ENCODE data around the gene TMEM259. TPM values are rescaled to one million over a fixed set of nuclear protein-coding genes. Genes with fewer than 3 reads are reported as not detected.

TMEM259 gene
- total RNA-seq, 4 donors from 2014 or later: 226 to 676 (median 303) TPM

DNA sequence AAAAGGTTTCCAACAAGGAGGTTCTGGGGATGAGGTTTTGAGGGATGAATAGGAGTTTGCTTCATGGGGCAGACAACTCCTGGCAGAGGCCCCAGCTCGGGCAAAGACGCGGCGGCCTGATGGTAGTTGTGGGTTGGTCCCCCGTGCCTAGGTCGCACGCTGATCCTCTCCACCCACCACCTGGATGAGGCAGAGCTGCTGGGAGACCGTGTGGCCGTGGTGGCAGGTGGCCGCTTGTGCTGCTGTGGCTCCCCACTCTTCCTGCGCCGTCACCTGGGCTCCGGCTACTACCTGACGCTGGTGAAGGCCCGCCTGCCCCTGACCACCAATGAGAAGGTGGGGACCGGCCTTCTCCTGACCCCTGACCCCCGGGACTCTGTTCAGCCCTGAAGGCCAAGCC, 30.9 kb upstream of the TMEM259 start:
- 89% methylated on average over 14 of the region's 17 CpGs; no CpG with 5 or more reads in 1 of the 2 donors for WGBS, 2 donors (ENCODE audit: low coverage in 1 of 2)
- no peak overlapping the region for H3K27ac ChIP-seq
- TF ChIP-seq CTCF (IDR thresholded peaks at IDR 0.05) (no peak), EP300 (IDR thresholded peaks at IDR 0.05; ENCODE audit: low read depth) (no peak), POLR2A (IDR thresholded peaks at IDR 0.05) (no peak), POLR2AphosphoS5 (IDR thresholded peaks at IDR 0.05) (no peak)
- H3K9me3 ChIP-seq: peaks cover 0 to under 1% of the 10 kb centered on the region in 2 donors
- peaks cover 0 to 3% (median 0%) of the 10 kb centered on the region in 4 donors for H3K4me1 ChIP-seq
- in situ Hi-C loops (cut with MboI; ENCODE audit: low pct_ligation_motif_present in 1 of 4, low pct_unique_long_range_greater_than_20kb in 1 of 4, low sequenced_read_pairs in 3 of 4) (no loop called here), intact Hi-C loops (cut with DNase I; ENCODE audit: low total_unique reads) (no loop called here)
- H3K36me3 ChIP-seq: no peaks in the 10 kb centered on the region
- H3K4me3 ChIP-seq: no peak overlapping the region
- no peaks in the 10 kb centered on the region for H3K27me3 ChIP-seq
- no peak for DNase-seq

DNA sequence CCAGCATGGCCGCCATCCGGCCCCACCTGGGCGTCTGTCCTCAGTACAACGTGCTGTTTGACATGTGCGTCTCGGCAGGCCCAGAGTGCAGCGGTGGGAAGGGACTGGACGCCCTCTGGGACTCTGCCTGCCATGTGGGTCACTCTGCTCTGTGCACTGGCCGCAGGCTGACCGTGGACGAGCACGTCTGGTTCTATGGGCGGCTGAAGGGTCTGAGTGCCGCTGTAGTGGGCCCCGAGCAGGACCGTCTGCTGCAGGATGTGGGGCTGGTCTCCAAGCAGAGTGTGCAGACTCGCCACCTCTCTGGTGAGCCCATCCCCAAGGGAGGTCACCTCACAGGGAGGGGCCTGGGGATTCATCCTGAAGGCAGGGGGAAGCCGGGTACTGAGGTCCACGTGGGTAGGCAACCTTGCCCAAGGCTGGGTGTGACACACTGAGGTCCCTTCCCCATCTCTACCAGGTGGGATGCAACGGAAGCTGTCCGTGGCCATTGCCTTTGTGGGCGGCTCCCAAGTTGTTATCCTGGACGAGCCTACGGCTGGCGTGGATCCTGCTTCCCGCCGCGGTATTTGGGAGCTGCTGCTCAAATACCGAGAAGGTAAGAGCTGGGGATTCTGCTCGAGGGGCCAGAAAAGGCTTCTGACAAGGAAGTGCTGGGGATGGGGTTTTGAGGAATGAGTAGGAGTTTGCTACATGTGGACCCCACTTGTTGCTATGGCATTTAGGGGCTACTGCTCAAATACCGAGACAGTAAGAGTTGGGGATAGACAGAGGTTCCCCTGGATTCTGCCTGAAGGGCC, 30.3 kb upstream of the TMEM259 start:
- no peaks in the 10 kb centered on the region for H3K36me3 ChIP-seq
- intact Hi-C loops (cut with DNase I; ENCODE audit: low total_unique reads) (no loop called here), in situ Hi-C loops (cut with MboI; ENCODE audit: low pct_ligation_motif_present in 1 of 4, low pct_unique_long_range_greater_than_20kb in 1 of 4, low sequenced_read_pairs in 3 of 4) (no loop called here)
- no peaks in the 10 kb centered on the region for H3K9me3 ChIP-seq
- no peak for DNase-seq
- WGBS, 2 donors (ENCODE audit: low coverage in 1 of 2): 92% methylated on average over 20 of the region's 31 CpGs; no CpG with 5 or more reads in 1 of the 2 donors
- no peak overlapping the region for H3K4me3 ChIP-seq
- H3K27me3 ChIP-seq: no peaks in the 10 kb centered on the region
- no peak overlapping the region for H3K27ac ChIP-seq
- no peak for TF ChIP-seq EP300 (IDR thresholded peaks at IDR 0.05; ENCODE audit: low read depth)
- no peak for TF ChIP-seq POLR2A (IDR thresholded peaks at IDR 0.05)
- TF ChIP-seq CTCF (IDR thresholded peaks at IDR 0.05): no peak
- TF ChIP-seq POLR2AphosphoS5 (IDR thresholded peaks at IDR 0.05): no peak
- peaks cover 0 to 4% (median 0%) of the 10 kb centered on the region in 4 donors for H3K4me1 ChIP-seq

GRCh38 chr19:1049800-1050199, 28.9 kb upstream of the TMEM259 start:
- TF ChIP-seq EP300 (IDR thresholded peaks at IDR 0.05; ENCODE audit: low read depth) (no peak), CTCF (IDR thresholded peaks at IDR 0.05) (no peak), POLR2A (IDR thresholded peaks at IDR 0.05) (no peak), POLR2AphosphoS5 (IDR thresholded peaks at IDR 0.05) (no peak)
- in situ Hi-C loops (cut with MboI; ENCODE audit: low pct_ligation_motif_present in 1 of 4, low pct_unique_long_range_greater_than_20kb in 1 of 4, low sequenced_read_pairs in 3 of 4) (no loop called here), intact Hi-C loops (cut with DNase I; ENCODE audit: low total_unique reads) (no loop called here)
- 70% methylated on average over 6 of the region's 11 CpGs; no CpG with 5 or more reads in 1 of the 2 donors for WGBS, 2 donors (ENCODE audit: low coverage in 1 of 2)
- Histone ChIP-seq H3K27ac (no peak overlapping the region), H3K9me3 (no peaks in the 10 kb centered on the region), H3K27me3 (no peaks in the 10 kb centered on the region), H3K36me3 (no peaks in the 10 kb centered on the region), H3K4me3 (no peak overlapping the region), H3K4me1 (peaks cover 0 to 4% (median 0%) of the 10 kb centered on the region in 4 donors)
- DNase-seq: no peak

DNA sequence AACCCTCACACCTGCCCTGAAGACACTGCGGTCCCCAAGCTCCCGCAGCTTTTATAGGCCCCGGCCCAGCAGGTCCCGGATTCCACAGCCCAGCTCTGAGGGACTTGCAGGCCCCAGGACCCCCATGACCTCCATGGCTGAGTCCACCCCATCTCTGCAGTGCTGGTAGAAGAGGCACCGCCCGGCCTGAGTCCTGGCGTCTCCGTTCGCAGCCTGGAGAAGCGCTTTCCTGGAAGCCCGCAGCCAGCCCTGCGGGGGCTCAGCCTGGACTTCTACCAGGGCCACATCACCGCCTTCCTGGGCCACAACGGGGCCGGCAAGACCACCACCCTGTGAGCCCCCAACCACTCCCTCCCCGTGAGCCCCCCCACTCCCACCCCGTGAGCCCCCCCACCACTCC, 28.2 kb upstream of the TMEM259 start:
- intact Hi-C loops (cut with DNase I; ENCODE audit: low total_unique reads): no loop called here
- Histone ChIP-seq H3K4me3 (no peak overlapping the region), H3K4me1 (peaks cover 0 to 4% (median 0%) of the 10 kb centered on the region in 4 donors), H3K9me3 (no peaks in the 10 kb centered on the region), H3K36me3 (no peaks in the 10 kb centered on the region), H3K27ac (no peak overlapping the region), H3K27me3 (no peaks in the 10 kb centered on the region)
- TF ChIP-seq EP300 (IDR thresholded peaks at IDR 0.05; ENCODE audit: low read depth) (no peak), POLR2AphosphoS5 (IDR thresholded peaks at IDR 0.05) (no peak), POLR2A (IDR thresholded peaks at IDR 0.05) (no peak), CTCF (IDR thresholded peaks at IDR 0.05) (no peak)
- WGBS, 2 donors (ENCODE audit: low coverage in 1 of 2): 79% methylated on average over 15 of the region's 17 CpGs; no CpG with 5 or more reads in 1 of the 2 donors
- DNase-seq: no peak
- in situ Hi-C loops (cut with MboI; ENCODE audit: low pct_ligation_motif_present in 1 of 4, low pct_unique_long_range_greater_than_20kb in 1 of 4, low sequenced_read_pairs in 3 of 4): no loop called here
